Smooth muscle cell (in vitro differentiated cells): Measurements from ENCODE around the gene MYO16. TPM values are rescaled to one million over a fixed set of nuclear protein-coding genes. Genes with fewer than 3 reads are reported as not detected.

Experiments
- DNase-seq: peaks from one replicate; lab custom pipeline; 2025; ENCODE audit not compliant: unreplicated experiment; lab: John Stamatoyannopoulos, UW
- H2AFZ ChIP-seq: fragments of 200-600 bp; sonication (generic); 2 replicates; pipeline ENCODE4 v1.6.0; 2016; ENCODE audit warnings: antibody characterized with exemption, low read depth, mild to moderate bottlenecking
- H3F3A ChIP-seq: fragments of 200-600 bp; sonication (generic); 2 replicates; pipeline ENCODE4 v1.6.0; 2017; ENCODE audit warnings: antibody characterized with exemption, low read depth
- H3K27ac ChIP-seq: fragments of 200-600 bp; sonication (generic); 2 replicates; pipeline ENCODE4 v1.5.1; 2016; ENCODE audit warnings: low read depth, mild to moderate bottlenecking
- H3K27me3 ChIP-seq: fragments of 200-600 bp; sonication (generic); 2 replicates; pipeline ENCODE4 v1.6.1; 2016; ENCODE audit warnings: low read depth, mild to moderate bottlenecking
- H3K36me3 ChIP-seq: fragments of 200-600 bp; sonication (generic); 2 replicates; pipeline ENCODE4 v1.5.1; 2016; ENCODE audit warnings: low read depth
- H3K4me1 ChIP-seq: fragments of 200-600 bp; sonication (generic); 2 replicates; pipeline ENCODE4 v1.5.1; 2016; ENCODE audit warnings: low read depth
- H3K4me2 ChIP-seq: fragments of 200-600 bp; sonication (generic); 2 replicates; pipeline ENCODE4 v1.6.0; 2016; ENCODE audit warnings: mild to moderate bottlenecking
- H3K4me3 ChIP-seq: fragments of 200-600 bp; sonication (generic); 2 replicates; pipeline ENCODE4 v1.5.1; 2016; ENCODE audit warnings: mild to moderate bottlenecking
- H3K79me2 ChIP-seq: fragments of 200-600 bp; sonication (generic); 2 replicates; pipeline ENCODE4 v1.6.0; 2016; ENCODE audit warnings: low read depth, mild to moderate bottlenecking
- H3K9ac ChIP-seq: fragments of 200-600 bp; sonication (generic); 2 replicates; pipeline ENCODE4 v1.6.0; 2016; ENCODE audit warnings: low read depth
- H3K9me3 ChIP-seq: fragments of 200-600 bp; sonication (generic); replicated peaks from 2 replicates; pipeline ENCODE4 v1.5.1; 2016; ENCODE audit warnings: low read depth
- H4K20me1 ChIP-seq: fragments of 200-600 bp; sonication (generic); 2 replicates; pipeline ENCODE4 v1.6.0; 2016; ENCODE audit warnings: low read depth
- WGBS: methylation state at CpG from one replicate; pipeline ENCODE4 v1.1.7; 2016; ENCODE audit warnings: low lambda C conversion rate; 5-methylcytosine and 5-hydroxymethylcytosine counted together
- polyA plus RNA-seq: library from polyadenylated mRNA; unstranded; fragments of >200 nt; fragmentation: Nextera tagmentation; extraction: Ambion mirVana; gene quantifications from 2 replicates; pipeline ENCODE4 v1.2.1, GENCODE V29; 2016
- total RNA-seq: library from RNA; depleted of rRNA; stranded (reverse); fragments of >200 nt; gene quantifications from 2 replicates; pipeline ENCODE4 v1.2.3, GENCODE V29; 2014
- TF ChIP-seq, protein P1 (sequence below): fragments of 200-600 bp; sonication (generic); IDR thresholded peaks from 2 replicates; pipeline ENCODE4 v1.5.1; 2017; ENCODE audit warnings: borderline replicate concordance, mild to moderate bottlenecking, antibody characterized with exemption; ENCODE audit not compliant: insufficient read depth, poor library complexity, severe bottlenecking

MYO16 gene
- total and polyA plus RNA-seq, 2 experiments from 2014 or later, result not detected

DNA sequence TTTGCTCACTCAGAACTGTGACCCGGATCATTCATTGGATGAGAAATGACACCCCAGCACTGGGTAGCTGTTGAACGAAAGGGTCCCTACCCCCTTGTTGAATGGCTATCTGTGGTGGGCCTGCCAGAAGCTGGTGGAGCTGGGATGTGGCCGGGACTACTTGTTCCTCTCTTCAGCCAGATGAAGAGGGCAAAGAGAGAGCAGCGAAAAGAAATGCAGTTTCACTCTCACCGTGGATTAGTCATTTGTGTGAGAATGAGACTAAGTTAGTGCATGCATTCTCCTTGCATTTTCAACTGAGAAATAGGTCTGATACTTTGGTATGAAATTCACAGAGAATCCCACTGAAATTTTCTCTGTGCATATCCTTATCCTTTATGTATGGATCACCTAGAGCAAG, 603.9 kb downstream of the MYO16 start:
- Histone ChIP-seq H3K36me3 (no peaks in the 10 kb centered on the region), H3K4me3 (no peak overlapping the region), H3K27ac (no peak overlapping the region), H3K9me3 (no peaks in the 10 kb centered on the region), H3K4me2 (no peak overlapping the region), H3K79me2 (no peaks in the 10 kb centered on the region), H3K27me3 (no peaks in the 10 kb centered on the region), H2AFZ (no peak overlapping the region), H3K4me1 (no peaks in the 10 kb centered on the region), H4K20me1 (no peaks in the 10 kb centered on the region), H3F3A (no peaks in the 10 kb centered on the region), H3K9ac (no peak overlapping the region)
- DNase-seq, result no peak
- TF ChIP-seq, protein P1, sequence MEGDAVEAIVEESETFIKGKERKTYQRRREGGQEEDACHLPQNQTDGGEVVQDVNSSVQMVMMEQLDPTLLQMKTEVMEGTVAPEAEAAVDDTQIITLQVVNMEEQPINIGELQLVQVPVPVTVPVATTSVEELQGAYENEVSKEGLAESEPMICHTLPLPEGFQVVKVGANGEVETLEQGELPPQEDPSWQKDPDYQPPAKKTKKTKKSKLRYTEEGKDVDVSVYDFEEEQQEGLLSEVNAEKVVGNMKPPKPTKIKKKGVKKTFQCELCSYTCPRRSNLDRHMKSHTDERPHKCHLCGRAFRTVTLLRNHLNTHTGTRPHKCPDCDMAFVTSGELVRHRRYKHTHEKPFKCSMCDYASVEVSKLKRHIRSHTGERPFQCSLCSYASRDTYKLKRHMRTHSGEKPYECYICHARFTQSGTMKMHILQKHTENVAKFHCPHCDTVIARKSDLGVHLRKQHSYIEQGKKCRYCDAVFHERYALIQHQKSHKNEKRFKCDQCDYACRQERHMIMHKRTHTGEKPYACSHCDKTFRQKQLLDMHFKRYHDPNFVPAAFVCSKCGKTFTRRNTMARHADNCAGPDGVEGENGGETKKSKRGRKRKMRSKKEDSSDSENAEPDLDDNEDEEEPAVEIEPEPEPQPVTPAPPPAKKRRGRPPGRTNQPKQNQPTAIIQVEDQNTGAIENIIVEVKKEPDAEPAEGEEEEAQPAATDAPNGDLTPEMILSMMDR, result no peak
- 89% methylated on average over 5 of the region's 5 CpGs for WGBS

DNA sequence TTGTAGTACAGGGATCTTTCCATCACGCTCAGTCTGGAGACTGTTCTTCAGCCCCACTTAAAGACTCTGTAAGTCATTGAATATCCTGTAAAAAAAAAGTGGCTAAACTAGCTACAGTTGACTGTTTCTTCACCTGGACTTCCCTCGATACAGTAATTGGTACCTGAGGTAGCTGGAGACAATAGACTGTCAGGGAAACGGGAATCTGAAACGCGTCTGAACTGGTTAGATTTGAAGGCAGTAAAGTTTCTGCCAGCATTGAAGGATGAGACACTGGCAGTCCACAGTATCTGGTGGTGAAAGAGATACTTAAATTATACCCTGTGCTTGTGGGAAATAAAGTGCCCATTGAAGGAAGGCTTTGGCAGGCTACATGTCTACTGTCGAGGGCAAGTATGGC, 606.5 kb downstream of the MYO16 start:
- H4K20me1 ChIP-seq, result no peaks in the 10 kb centered on the region
- H3K36me3 ChIP-seq, result no peaks in the 10 kb centered on the region
- no peaks in the 10 kb centered on the region for H3K27me3 ChIP-seq
- no peaks in the 10 kb centered on the region for H3K9me3 ChIP-seq
- no peak overlapping the region for H2AFZ ChIP-seq
- no peaks in the 10 kb centered on the region for H3K79me2 ChIP-seq
- DNase-seq, result no peak
- H3K4me3 ChIP-seq, result no peak overlapping the region
- no peak overlapping the region for H3K27ac ChIP-seq
- WGBS, result 65% methylated on average over 6 of the region's 6 CpGs
- no peak overlapping the region for H3K4me2 ChIP-seq
- TF ChIP-seq, protein P1, result no peak
- H3K4me1 ChIP-seq, result no peaks in the 10 kb centered on the region
- no peak overlapping the region for H3K9ac ChIP-seq
- H3F3A ChIP-seq, result no peaks in the 10 kb centered on the region

DNA sequence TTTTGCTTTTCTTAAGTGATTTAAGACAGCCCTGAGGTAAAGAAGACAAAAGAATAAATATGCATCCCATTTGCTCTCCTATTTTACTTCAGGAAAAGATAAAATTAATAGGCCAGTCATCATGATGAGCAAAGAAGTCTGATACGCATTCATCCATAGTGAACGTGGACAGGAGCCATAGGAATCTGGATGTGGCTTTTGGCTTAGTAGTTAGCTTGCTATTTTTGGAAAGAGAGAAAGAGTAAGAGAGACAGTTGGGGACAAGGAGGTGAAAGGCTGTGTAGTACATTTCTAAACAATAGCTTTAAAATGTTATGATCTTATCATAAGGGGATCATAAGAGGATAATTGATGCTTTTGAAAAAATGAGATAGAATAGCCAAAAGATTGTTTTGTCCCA, 611.7 kb downstream of the MYO16 start:
- Histone ChIP-seq H3K4me1 (peaks cover 6% of the 10 kb centered on the region), H3K27me3 (no peaks in the 10 kb centered on the region), H2AFZ (no peak overlapping the region), H4K20me1 (no peaks in the 10 kb centered on the region), H3K9me3 (no peaks in the 10 kb centered on the region), H3K79me2 (no peaks in the 10 kb centered on the region), H3K9ac (no peak overlapping the region), H3K27ac (no peak overlapping the region), H3K36me3 (no peaks in the 10 kb centered on the region), H3K4me3 (no peak overlapping the region), H3K4me2 (no peak overlapping the region), H3F3A (no peaks in the 10 kb centered on the region)
- WGBS, result 62% methylated on average over 2 of the region's 2 CpGs
- TF ChIP-seq, protein P1, result no peak
- DNase-seq, result no peak

DNA sequence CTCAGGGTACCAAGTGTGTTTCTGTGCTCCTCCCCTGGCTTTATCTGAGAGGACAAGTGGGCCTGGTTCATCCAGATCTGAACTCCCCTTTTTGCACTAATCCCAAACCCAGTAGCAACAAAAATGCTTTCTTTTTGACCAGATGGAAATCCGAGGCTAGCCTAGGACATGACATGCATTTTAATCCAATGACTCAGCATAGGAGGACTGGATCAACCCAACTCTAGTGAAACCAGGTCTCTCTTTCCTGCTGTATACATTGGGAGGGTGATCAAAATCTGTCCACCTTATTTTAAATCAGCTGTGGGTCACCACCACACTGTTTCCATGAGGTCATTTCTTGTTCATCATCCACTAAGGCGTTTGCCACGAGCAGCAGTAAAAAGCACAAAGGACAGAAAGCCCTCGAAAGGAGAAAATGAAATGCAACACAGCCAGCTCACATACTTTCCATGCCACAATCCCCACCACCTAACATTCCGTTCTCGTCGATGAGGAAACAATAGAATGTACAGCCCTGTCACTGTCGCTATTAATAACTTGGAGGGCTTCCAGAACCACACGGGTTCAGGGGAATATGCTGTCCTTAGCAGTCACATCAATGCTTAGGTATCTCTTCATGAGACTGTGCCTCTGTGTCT, 614.0 kb downstream of the MYO16 start:
- H2AFZ ChIP-seq, result peak overlapping the region; percentile 52
- no peaks in the 10 kb centered on the region for H3K27me3 ChIP-seq
- TF ChIP-seq, protein P1, result no peak
- H3K9ac ChIP-seq, result peak overlapping the region; percentile 41
- DNase-seq, result no peak
- H3K79me2 ChIP-seq, result no peaks in the 10 kb centered on the region
- WGBS, result 15% methylated on average over 9 of the region's 9 CpGs
- peak overlapping the region; percentile 47 for H3K4me2 ChIP-seq
- no peaks in the 10 kb centered on the region for H3K36me3 ChIP-seq
- H3K4me1 ChIP-seq, result peaks cover 6% of the 10 kb centered on the region
- H3F3A ChIP-seq, result no peaks in the 10 kb centered on the region
- H3K27ac ChIP-seq, result peak overlapping the region; percentile 81
- no peaks in the 10 kb centered on the region for H4K20me1 ChIP-seq
- no peak overlapping the region for H3K4me3 ChIP-seq
- H3K9me3 ChIP-seq, result no peaks in the 10 kb centered on the region
